ENCODE measurements around the gene HTR4.

HTR4 gene

GRCh38 chr5:148626081-148626613 lies 28.2 kb downstream of the HTR4 start:
- TF ChIP-seq, protein P1, sequence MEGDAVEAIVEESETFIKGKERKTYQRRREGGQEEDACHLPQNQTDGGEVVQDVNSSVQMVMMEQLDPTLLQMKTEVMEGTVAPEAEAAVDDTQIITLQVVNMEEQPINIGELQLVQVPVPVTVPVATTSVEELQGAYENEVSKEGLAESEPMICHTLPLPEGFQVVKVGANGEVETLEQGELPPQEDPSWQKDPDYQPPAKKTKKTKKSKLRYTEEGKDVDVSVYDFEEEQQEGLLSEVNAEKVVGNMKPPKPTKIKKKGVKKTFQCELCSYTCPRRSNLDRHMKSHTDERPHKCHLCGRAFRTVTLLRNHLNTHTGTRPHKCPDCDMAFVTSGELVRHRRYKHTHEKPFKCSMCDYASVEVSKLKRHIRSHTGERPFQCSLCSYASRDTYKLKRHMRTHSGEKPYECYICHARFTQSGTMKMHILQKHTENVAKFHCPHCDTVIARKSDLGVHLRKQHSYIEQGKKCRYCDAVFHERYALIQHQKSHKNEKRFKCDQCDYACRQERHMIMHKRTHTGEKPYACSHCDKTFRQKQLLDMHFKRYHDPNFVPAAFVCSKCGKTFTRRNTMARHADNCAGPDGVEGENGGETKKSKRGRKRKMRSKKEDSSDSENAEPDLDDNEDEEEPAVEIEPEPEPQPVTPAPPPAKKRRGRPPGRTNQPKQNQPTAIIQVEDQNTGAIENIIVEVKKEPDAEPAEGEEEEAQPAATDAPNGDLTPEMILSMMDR (IDR thresholded peaks at IDR 0.05; ENCODE audit: borderline replicate concordance, insufficient read depth, low read depth, low read length) = no peak
- no peak overlapping the region for H3K4me3 ChIP-seq (ENCODE audit: low read depth, low read length)

DNA sequence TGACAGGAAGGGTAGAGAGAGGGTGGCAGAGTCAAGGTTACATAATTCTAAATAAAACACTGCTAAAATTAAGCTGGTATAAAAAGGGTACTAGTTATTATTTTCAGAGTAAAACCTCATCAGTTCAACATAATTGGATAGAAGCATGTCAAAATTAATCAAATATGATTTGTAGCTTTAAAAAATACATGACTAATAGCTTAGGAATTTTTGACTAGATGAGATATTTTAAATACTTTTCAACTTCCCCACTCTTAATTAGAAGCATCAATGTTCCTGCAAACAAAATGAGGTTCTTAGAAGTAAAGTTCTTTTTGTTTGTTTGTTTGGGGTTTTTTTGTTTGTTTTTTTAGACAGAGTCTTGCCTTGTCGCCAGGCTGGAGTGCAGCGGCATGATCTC lies 29.1 kb downstream of the HTR4 start:
- no peak overlapping the region for H3K4me3 ChIP-seq (ENCODE audit: low read depth, low read length)
- TF ChIP-seq, protein P1 (IDR thresholded peaks at IDR 0.05; ENCODE audit: borderline replicate concordance, insufficient read depth, low read depth, low read length) = no peak

GRCh38 chr5:148623741-148624140 lies 30.6 kb downstream of the HTR4 start:
- TF ChIP-seq, protein P1 (IDR thresholded peaks at IDR 0.05; ENCODE audit: borderline replicate concordance, insufficient read depth, low read depth, low read length) = no peak
- H3K4me3 ChIP-seq (ENCODE audit: low read depth, low read length) = no peak overlapping the region

- H3K4me3 ChIP-seq (ENCODE audit: low read depth, low read length) = no peak overlapping the region
- TF ChIP-seq, protein P1 (IDR thresholded peaks at IDR 0.05; ENCODE audit: borderline replicate concordance, insufficient read depth, low read depth, low read length) = no peak
Observed at GRCh38 chr5:148623101-148623500, 31.2 kb downstream of the HTR4 start.

- TF ChIP-seq, protein P1 (IDR thresholded peaks at IDR 0.05; ENCODE audit: borderline replicate concordance, insufficient read depth, low read depth, low read length) = no peak
- H3K4me3 ChIP-seq (ENCODE audit: low read depth, low read length) = no peak overlapping the region
Observed at GRCh38 chr5:148620696-148621095, 33.6 kb downstream of the HTR4 start.

GRCh38 chr5:148620091-148620490 lies 34.2 kb downstream of the HTR4 start:
- TF ChIP-seq, protein P1 (IDR thresholded peaks at IDR 0.05; ENCODE audit: borderline replicate concordance, insufficient read depth, low read depth, low read length) = no peak
- no peak overlapping the region for H3K4me3 ChIP-seq (ENCODE audit: low read depth, low read length)

- TF ChIP-seq, protein P1 (IDR thresholded peaks at IDR 0.05; ENCODE audit: borderline replicate concordance, insufficient read depth, low read depth, low read length) = no peak
- no peak overlapping the region for H3K4me3 ChIP-seq (ENCODE audit: low read depth, low read length)
Observed at GRCh38 chr5:148619484-148619883, 34.8 kb downstream of the HTR4 start.

All from GM12875 (cell line).